Natural killer cell (primary cell): ENCODE data around the gene ANKDD1A. TPM values are rescaled to one million over a fixed set of nuclear protein-coding genes. Genes with fewer than 3 reads are reported as not detected.

Experiments
- ATAC-seq, 3 donors: fragments of 150-1000 bp in 2 of 3; fragments of 200-7000 bp in 1 of 3; cut with Tn5 transposase; 1 replicate in 1 of 3; 2 replicates in 2 of 3; pipeline ENCODE4 v1.10.0; 2021; ENCODE audit warnings: mild to moderate bottlenecking in 2 of 3, moderate library complexity in 2 of 3
- DNase-seq, 2 donors: peaks; one replicate each; pipeline versions ENCODE4 v3.0.0 to v3.0.0-alpha.2; 2013 to 2021; ENCODE audit warnings: mixed read lengths in 1 of 2
- H3K27ac ChIP-seq: one replicate; pipeline ENCODE4 v1.5.1; 2013; ENCODE audit warnings: mild to moderate bottlenecking, low read length
- H3K27me3 ChIP-seq: one replicate; pipeline ENCODE4 v1.6.1; 2013; ENCODE audit warnings: low read length; ENCODE audit not compliant: control insufficient read depth, insufficient read depth
- H3K36me3 ChIP-seq: one replicate; pipeline ENCODE4 v1.6.1; 2013; ENCODE audit warnings: low read length; ENCODE audit not compliant: control insufficient read depth, insufficient read depth
- H3K4me1 ChIP-seq: one replicate; pipeline ENCODE4 v1.6.1; 2013; ENCODE audit warnings: low read length; ENCODE audit not compliant: control insufficient read depth, insufficient read depth
- H3K4me3 ChIP-seq: one replicate; pipeline ENCODE4 v1.5.1; 2013; ENCODE audit warnings: low read length
- H3K9me3 ChIP-seq: one replicate; pipeline ENCODE4 v1.6.1; 2013; ENCODE audit warnings: low read length; ENCODE audit not compliant: control insufficient read depth, insufficient read depth
- H3K27ac Mint-ChIP-seq, 2 donors: one replicate each; pipeline ENCODE4 v1.8.0; 2022; ENCODE audit warnings: mild to moderate bottlenecking in 2 of 2, mixed read lengths in 2 of 2, moderate library complexity in 1 of 2
- H3K27me3 Mint-ChIP-seq, 2 donors: one replicate each; pipeline ENCODE4 v1.8.0; 2022; ENCODE audit warnings: low read depth in 2 of 2, mixed read lengths in 2 of 2
- H3K36me3 Mint-ChIP-seq: one replicate; pipeline ENCODE4 v1.8.0; 2022; ENCODE audit warnings: mixed read lengths
- H3K4me1 Mint-ChIP-seq, 2 donors: one replicate each; pipeline ENCODE4 v1.8.0; 2022; ENCODE audit warnings: mixed read lengths in 2 of 2
- H3K4me3 Mint-ChIP-seq: one replicate; pipeline ENCODE4 v1.8.0; 2022; ENCODE audit warnings: mild to moderate bottlenecking, moderate library complexity, mixed read lengths
- H3K9me3 Mint-ChIP-seq, 2 donors: one replicate each; pipeline ENCODE4 v1.8.0; 2022; ENCODE audit warnings: mixed read lengths in 2 of 2
- WGBS: methylation state at CpG from one replicate; pipeline ENCODE4 v1.1.7; 2013; ENCODE audit warnings: missing lambda C conversion rate; ENCODE audit not compliant: insufficient coverage; 5-methylcytosine and 5-hydroxymethylcytosine counted together
- intact Hi-C: fragments of 100-400 bp; cut with micrococcal nuclease; formaldehyde crosslinking; loops from one replicate; pipeline ENCODE4 v1.14.2; 2022
- total RNA-seq, 4 donors: library from RNA; stranded (reverse); fragments of 120-200 nt in 1 of 4; gene quantifications; one replicate each; pipeline versions ENCODE4 v1.2.3 to v1.2.4, GENCODE V29; 2013 to 2022
- TF ChIP-seq, protein P1 (sequence below): fragments of 200-600 bp; IDR thresholded peaks from one replicate; pipeline ENCODE4 v1.8.0; 2022; ENCODE audit warnings: antibody characterized with exemption

Gene ANKDD1A
- total RNA-seq, 3 donors from 2014 or later (not counting 1 experiment from before 2014, with no cell fraction given), result 13.7 to 16.2 (median 13.9) TPM

- Histone ChIP-seq H3K4me3 (no peak overlapping the region), H3K9me3 (no peaks in the 10 kb centered on the region), H3K27me3 (no peaks in the 10 kb centered on the region), H3K36me3 (no peaks in the 10 kb centered on the region), H3K27ac (no peak overlapping the region), H3K4me1 (no peaks in the 10 kb centered on the region)
- Mint-ChIP-seq H3K36me3 (no peaks in the 10 kb centered on the region), H3K27ac (no peak overlapping the region), H3K4me1 (peaks cover 0 to 24% of the 10 kb centered on the region in 2 donors), H3K27me3 (no peaks in the 10 kb centered on the region), H3K9me3 (no peaks in the 10 kb centered on the region), H3K4me3 (no peak overlapping the region)
- TF ChIP-seq, protein P1, sequence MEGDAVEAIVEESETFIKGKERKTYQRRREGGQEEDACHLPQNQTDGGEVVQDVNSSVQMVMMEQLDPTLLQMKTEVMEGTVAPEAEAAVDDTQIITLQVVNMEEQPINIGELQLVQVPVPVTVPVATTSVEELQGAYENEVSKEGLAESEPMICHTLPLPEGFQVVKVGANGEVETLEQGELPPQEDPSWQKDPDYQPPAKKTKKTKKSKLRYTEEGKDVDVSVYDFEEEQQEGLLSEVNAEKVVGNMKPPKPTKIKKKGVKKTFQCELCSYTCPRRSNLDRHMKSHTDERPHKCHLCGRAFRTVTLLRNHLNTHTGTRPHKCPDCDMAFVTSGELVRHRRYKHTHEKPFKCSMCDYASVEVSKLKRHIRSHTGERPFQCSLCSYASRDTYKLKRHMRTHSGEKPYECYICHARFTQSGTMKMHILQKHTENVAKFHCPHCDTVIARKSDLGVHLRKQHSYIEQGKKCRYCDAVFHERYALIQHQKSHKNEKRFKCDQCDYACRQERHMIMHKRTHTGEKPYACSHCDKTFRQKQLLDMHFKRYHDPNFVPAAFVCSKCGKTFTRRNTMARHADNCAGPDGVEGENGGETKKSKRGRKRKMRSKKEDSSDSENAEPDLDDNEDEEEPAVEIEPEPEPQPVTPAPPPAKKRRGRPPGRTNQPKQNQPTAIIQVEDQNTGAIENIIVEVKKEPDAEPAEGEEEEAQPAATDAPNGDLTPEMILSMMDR, result no peak
- 93% methylated on average over 12 of the region's 13 CpGs for WGBS
- no peak for DNase-seq
- no peak for ATAC-seq
- intact Hi-C loops, result no loop called here
Observed at GRCh38 chr15:64925335-64926330, 13.9 kb downstream of the ANKDD1A start.

DNA sequence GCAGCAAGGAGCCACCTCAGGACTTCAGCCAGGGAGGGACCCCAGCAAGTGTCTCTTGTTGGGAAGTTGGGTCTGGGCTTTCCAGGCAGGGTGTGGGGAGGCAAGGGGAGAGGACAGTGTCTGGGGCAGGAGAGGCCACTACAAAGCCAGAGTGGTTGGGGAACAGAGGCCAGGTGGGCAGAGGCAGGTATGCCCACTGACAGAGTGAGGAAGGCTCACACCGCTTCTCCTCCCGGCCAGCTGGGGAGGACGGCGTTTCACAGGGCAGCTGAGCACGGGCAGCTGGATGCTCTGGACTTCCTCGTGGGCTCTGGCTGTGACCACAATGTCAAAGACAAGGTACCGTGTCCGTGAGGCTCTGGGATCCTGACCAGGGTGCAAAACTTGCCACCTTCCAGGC is 15.0 kb downstream of the ANKDD1A start:
- H3K9me3 Mint-ChIP-seq, result no peaks in the 10 kb centered on the region
- ATAC-seq (no peak), DNase-seq (no peak)
- TF ChIP-seq, protein P1, result no peak
- intact Hi-C loops, result no loop called here
- H3K27me3 ChIP-seq, result no peaks in the 10 kb centered on the region
- no peak overlapping the region for H3K27ac Mint-ChIP-seq
- H3K4me3 Mint-ChIP-seq, result no peak overlapping the region
- H3K27ac ChIP-seq, result no peak overlapping the region
- H3K4me3 ChIP-seq, result no peak overlapping the region
- H3K4me1 Mint-ChIP-seq, result peaks cover 0 to 29% of the 10 kb centered on the region in 2 donors
- WGBS, result 89% methylated on average over 8 of the region's 8 CpGs
- H3K27me3 Mint-ChIP-seq, result no peaks in the 10 kb centered on the region
- no peaks in the 10 kb centered on the region for H3K9me3 ChIP-seq
- no peaks in the 10 kb centered on the region for H3K4me1 ChIP-seq
- H3K36me3 ChIP-seq, result peaks cover 2% of the 10 kb centered on the region
- no peaks in the 10 kb centered on the region for H3K36me3 Mint-ChIP-seq

- Histone ChIP-seq H3K9me3 (no peaks in the 10 kb centered on the region), H3K27me3 (no peaks in the 10 kb centered on the region), H3K27ac (no peak overlapping the region), H3K4me1 (no peaks in the 10 kb centered on the region), H3K4me3 (no peak overlapping the region), H3K36me3 (peaks cover 3% of the 10 kb centered on the region)
- Mint-ChIP-seq H3K27ac (no peak overlapping the region), H3K36me3 (no peaks in the 10 kb centered on the region), H3K9me3 (no peaks in the 10 kb centered on the region), H3K4me1 (peaks cover 0 to 29% of the 10 kb centered on the region in 2 donors), H3K4me3 (no peak overlapping the region), H3K27me3 (no peaks in the 10 kb centered on the region)
- ATAC-seq, result no peak
- intact Hi-C loops, result no loop called here
- no peak for DNase-seq
- TF ChIP-seq, protein P1, result no peak
- WGBS, result 62% methylated on average over 10 of the region's 10 CpGs
Observed at GRCh38 chr15:64928626-64929220, 17.0 kb downstream of the ANKDD1A start.
